Measurements from ENCODE around the gene DNMT3A.

- TF ChIP-seq CTCF (conservative IDR thresholded peaks at IDR 0.05) (no peak), ZFX (IDR thresholded peaks at IDR 0.05) (no peak)
Measured at GRCh38 chr2:25372405-25373268, 30.9 kb upstream of the DNMT3A start.

Measured in C4-2B (cell line).